Keratinocyte (primary cell): ENCODE measurements around the gene TDP2.

Experiments
- EZH2 ChIP-seq: IDR thresholded peaks from one replicate; pipeline ENCODE4 v1.6.1; 2012; ENCODE audit warnings: inconsistent platforms, mild to moderate bottlenecking, low read length, moderate library complexity
- TF ChIP-seq, protein P1 (sequence below), 3 experiments: IDR thresholded peaks in 1 of 3; conservative IDR thresholded peaks in 1 of 3; optimal IDR thresholded peaks in 1 of 3; 2 replicates in 2 of 3; 3 replicates in 1 of 3; pipeline versions ENCODE3 to v1.5.1; 2011; ENCODE audit warnings: low read length in 3 of 3, mild to moderate bottlenecking in 3 of 3, moderate library complexity in 2 of 3, control low read depth in 1 of 3, inconsistent platforms in 1 of 3; ENCODE audit not compliant: insufficient read depth in 2 of 3; ENCODE audit errors: extremely low read depth in 1 of 3

DNA sequence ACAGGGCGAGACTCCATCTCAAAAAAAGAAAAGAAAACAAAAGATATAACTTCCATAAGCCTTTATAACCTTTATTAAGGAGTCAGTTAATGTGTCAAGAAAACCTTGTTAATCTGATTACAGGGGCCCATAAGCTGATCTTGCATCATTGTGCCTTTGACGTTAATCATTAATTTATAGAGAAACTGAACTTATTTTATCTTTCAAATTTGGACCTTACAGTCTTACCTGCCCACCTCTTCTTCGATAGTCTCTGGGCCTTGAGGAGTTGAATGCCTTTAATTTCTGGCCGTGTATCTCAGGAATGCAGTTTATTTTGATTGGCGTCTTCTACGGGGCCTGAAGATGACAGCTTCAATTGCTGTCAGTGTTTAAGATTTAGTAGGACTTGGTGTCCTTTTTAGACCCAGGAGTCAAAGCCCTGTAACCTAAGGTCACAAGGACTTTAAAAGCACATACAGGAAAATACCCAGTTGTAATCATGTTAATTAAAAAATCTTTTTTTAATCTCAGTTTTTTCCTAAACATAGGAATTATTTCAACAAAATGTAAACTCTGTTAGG is 6.0 kb upstream of the TDP2 start:
- TF ChIP-seq, protein P1, sequence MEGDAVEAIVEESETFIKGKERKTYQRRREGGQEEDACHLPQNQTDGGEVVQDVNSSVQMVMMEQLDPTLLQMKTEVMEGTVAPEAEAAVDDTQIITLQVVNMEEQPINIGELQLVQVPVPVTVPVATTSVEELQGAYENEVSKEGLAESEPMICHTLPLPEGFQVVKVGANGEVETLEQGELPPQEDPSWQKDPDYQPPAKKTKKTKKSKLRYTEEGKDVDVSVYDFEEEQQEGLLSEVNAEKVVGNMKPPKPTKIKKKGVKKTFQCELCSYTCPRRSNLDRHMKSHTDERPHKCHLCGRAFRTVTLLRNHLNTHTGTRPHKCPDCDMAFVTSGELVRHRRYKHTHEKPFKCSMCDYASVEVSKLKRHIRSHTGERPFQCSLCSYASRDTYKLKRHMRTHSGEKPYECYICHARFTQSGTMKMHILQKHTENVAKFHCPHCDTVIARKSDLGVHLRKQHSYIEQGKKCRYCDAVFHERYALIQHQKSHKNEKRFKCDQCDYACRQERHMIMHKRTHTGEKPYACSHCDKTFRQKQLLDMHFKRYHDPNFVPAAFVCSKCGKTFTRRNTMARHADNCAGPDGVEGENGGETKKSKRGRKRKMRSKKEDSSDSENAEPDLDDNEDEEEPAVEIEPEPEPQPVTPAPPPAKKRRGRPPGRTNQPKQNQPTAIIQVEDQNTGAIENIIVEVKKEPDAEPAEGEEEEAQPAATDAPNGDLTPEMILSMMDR (optimal IDR thresholded peaks at IDR 0.05 in 1 of 3, IDR thresholded peaks at IDR 0.05 in 1 of 3, conservative IDR thresholded peaks at IDR 0.05 in 1 of 3; ENCODE audit: extremely low read depth in 1 of 3, insufficient read depth in 2 of 3, low read length in 3 of 3), result no peak
- no peak for TF ChIP-seq EZH2
